ENCODE measurements around the gene CASP14.

DNA sequence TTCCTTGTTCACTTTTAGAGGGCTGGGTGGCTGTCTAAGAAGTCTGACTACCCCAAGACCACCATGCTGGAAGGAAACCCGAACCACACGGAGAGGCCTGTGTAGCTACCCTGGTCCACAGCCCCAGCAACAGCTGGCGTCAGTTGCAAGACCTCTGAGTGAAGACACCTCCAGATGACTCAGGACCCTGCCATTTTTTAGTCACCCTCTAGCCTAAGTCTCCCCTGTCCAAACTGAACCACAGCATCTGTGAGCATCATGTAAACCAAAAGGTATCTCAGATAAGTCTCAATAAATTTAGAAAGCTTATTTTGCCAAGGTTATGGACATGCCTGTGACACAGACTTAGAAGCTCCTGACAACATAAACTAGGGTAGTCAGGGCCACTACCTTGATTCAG lies 55.8 kb downstream of the CASP14 start:
- TF ChIP-seq, protein P1, sequence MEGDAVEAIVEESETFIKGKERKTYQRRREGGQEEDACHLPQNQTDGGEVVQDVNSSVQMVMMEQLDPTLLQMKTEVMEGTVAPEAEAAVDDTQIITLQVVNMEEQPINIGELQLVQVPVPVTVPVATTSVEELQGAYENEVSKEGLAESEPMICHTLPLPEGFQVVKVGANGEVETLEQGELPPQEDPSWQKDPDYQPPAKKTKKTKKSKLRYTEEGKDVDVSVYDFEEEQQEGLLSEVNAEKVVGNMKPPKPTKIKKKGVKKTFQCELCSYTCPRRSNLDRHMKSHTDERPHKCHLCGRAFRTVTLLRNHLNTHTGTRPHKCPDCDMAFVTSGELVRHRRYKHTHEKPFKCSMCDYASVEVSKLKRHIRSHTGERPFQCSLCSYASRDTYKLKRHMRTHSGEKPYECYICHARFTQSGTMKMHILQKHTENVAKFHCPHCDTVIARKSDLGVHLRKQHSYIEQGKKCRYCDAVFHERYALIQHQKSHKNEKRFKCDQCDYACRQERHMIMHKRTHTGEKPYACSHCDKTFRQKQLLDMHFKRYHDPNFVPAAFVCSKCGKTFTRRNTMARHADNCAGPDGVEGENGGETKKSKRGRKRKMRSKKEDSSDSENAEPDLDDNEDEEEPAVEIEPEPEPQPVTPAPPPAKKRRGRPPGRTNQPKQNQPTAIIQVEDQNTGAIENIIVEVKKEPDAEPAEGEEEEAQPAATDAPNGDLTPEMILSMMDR (IDR thresholded peaks at IDR 0.05; ENCODE audit: poor library complexity, severe bottlenecking): no peak
- TF ChIP-seq EZH2 (IDR thresholded peaks at IDR 0.05; ENCODE audit: borderline replicate concordance, insufficient read depth, low read length, poor library complexity, severe bottlenecking) (no peak), EP300 (conservative IDR thresholded peaks at IDR 0.05; ENCODE audit: poor library complexity, severe bottlenecking) (no peak), RAD21 (conservative IDR thresholded peaks at IDR 0.05) (no peak), POLR2AphosphoS5 (IDR thresholded peaks at IDR 0.05) (no peak), TAF1 (IDR thresholded peaks at IDR 0.05; ENCODE audit: low read depth) (no peak), SMC3 (conservative IDR thresholded peaks at IDR 0.05; ENCODE audit: poor library complexity) (no peak), MXI1 (conservative IDR thresholded peaks at IDR 0.05; ENCODE audit: poor library complexity, severe bottlenecking) (no peak)
- TF ChIP-seq, protein P2, sequence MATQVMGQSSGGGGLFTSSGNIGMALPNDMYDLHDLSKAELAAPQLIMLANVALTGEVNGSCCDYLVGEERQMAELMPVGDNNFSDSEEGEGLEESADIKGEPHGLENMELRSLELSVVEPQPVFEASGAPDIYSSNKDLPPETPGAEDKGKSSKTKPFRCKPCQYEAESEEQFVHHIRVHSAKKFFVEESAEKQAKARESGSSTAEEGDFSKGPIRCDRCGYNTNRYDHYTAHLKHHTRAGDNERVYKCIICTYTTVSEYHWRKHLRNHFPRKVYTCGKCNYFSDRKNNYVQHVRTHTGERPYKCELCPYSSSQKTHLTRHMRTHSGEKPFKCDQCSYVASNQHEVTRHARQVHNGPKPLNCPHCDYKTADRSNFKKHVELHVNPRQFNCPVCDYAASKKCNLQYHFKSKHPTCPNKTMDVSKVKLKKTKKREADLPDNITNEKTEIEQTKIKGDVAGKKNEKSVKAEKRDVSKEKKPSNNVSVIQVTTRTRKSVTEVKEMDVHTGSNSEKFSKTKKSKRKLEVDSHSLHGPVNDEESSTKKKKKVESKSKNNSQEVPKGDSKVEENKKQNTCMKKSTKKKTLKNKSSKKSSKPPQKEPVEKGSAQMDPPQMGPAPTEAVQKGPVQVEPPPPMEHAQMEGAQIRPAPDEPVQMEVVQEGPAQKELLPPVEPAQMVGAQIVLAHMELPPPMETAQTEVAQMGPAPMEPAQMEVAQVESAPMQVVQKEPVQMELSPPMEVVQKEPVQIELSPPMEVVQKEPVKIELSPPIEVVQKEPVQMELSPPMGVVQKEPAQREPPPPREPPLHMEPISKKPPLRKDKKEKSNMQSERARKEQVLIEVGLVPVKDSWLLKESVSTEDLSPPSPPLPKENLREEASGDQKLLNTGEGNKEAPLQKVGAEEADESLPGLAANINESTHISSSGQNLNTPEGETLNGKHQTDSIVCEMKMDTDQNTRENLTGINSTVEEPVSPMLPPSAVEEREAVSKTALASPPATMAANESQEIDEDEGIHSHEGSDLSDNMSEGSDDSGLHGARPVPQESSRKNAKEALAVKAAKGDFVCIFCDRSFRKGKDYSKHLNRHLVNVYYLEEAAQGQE (IDR thresholded peaks at IDR 0.05; ENCODE audit: borderline replicate concordance): no peak
